ENCODE results near the gene TMOD2. TPM values are rescaled to one million over a fixed set of nuclear protein-coding genes. Genes with fewer than 3 reads are reported as not detected.

TMOD2 gene
- total RNA-seq, 2 experiments from 2014 or later, result 5.6 to 6.9 TPM

- peaks cover 66% of the 10 kb centered on the region for H3K36me3 Mint-ChIP-seq (ENCODE audit: low read depth)
Measured at GRCh38 chr15:51770902-51771301, 19.5 kb downstream of the TMOD2 start.

GRCh38 chr15:51771773-51772172 lies 20.4 kb downstream of the TMOD2 start:
- intact Hi-C loops (cut with DNase I, micrococcal nuclease), result no loop called here
- CTCF ChIA-PET, result interaction anchor here (3.2 kb wide), 1 partner anchor 122 kb away, joined by 14 read pairs; no protein-coding TSS in a partner anchor
- Mint-ChIP-seq H3K4me1 (ENCODE audit: low read depth) (peaks cover 21% of the 10 kb centered on the region), H3K36me3 (ENCODE audit: low read depth) (peaks cover 64% of the 10 kb centered on the region), H3K27me3 (no peaks in the 10 kb centered on the region), H3K9me3 (no peaks in the 10 kb centered on the region), H3K27ac (no peak overlapping the region), H3K4me3 (no peak overlapping the region)
- no peak overlapping the region for H3K27ac ChIP-seq (ENCODE audit: low read depth in 1 of 2, low read length in 2 of 2)
- H3K4me1 ChIP-seq (ENCODE audit: insufficient read depth, low read length), result peaks cover 8% of the 10 kb centered on the region
- no peaks in the 10 kb centered on the region for H3K9me3 ChIP-seq (ENCODE audit: control insufficient read depth in 1 of 2, insufficient read depth in 1 of 2, low read length in 2 of 2)
- no peaks in the 10 kb centered on the region for H3K27me3 ChIP-seq (ENCODE audit: control insufficient read depth in 1 of 2, insufficient read depth in 2 of 2, low read length in 2 of 2)
- peaks cover 29% of the 10 kb centered on the region for H3K36me3 ChIP-seq (ENCODE audit: insufficient read depth, low read length)
- ATAC-seq (ENCODE audit: poor library complexity), result no peak
- no peak overlapping the region for H3K4me3 ChIP-seq (ENCODE audit: low read length)
- POLR2A ChIA-PET, result no interaction called here
- TF ChIP-seq CTCF (IDR thresholded peaks at IDR 0.05), result no peak
- no peak for DNase-seq

More at GRCh38 chr15:51770902-51771301, 19.5 kb downstream of the TMOD2 start:
- Histone ChIP-seq H3K9me3 (ENCODE audit: control insufficient read depth in 1 of 2, insufficient read depth in 1 of 2, low read length in 2 of 2) (no peaks in the 10 kb centered on the region), H3K4me3 (ENCODE audit: low read length) (no peak overlapping the region), H3K27ac (ENCODE audit: low read depth in 1 of 2, low read length in 2 of 2) (no peak overlapping the region), H3K36me3 (ENCODE audit: insufficient read depth, low read length) (peaks cover 26% of the 10 kb centered on the region), H3K27me3 (ENCODE audit: control insufficient read depth in 1 of 2, insufficient read depth in 2 of 2, low read length in 2 of 2) (no peaks in the 10 kb centered on the region), H3K4me1 (ENCODE audit: insufficient read depth, low read length) (peaks cover 8% of the 10 kb centered on the region)
- DNase-seq, result no peak
- no peak for ATAC-seq (ENCODE audit: poor library complexity)
- Mint-ChIP-seq H3K4me1 (ENCODE audit: low read depth) (peaks cover 16% of the 10 kb centered on the region), H3K4me3 (no peak overlapping the region), H3K27ac (no peak overlapping the region), H3K27me3 (no peaks in the 10 kb centered on the region), H3K9me3 (no peaks in the 10 kb centered on the region)
- no peak for TF ChIP-seq CTCF (IDR thresholded peaks at IDR 0.05)
- ChIA-PET CTCF (interaction anchor here (3.2 kb wide), 1 partner anchor 121 kb away, joined by 14 read pairs; no protein-coding TSS in a partner anchor), POLR2A (interaction anchor here (0.7 kb wide), 1 partner anchor 465 kb away, joined by 3 read pairs; no protein-coding TSS in a partner anchor)
- intact Hi-C loops (cut with DNase I, micrococcal nuclease), result no loop called here

GRCh38 chr15:51774916-51775315 lies 23.5 kb downstream of the TMOD2 start:
- ChIA-PET CTCF (interaction anchor here (3.5 kb wide), 1 partner anchor 125 kb away, joined by 179 read pairs; no protein-coding TSS in a partner anchor), POLR2A (interaction anchor here (0.8 kb wide), 1 partner anchor 38 kb away, joined by 3 read pairs; the partner anchor contains the start of gene LYSMD2)
- no peak for TF ChIP-seq CTCF (IDR thresholded peaks at IDR 0.05)
- H3K9me3 Mint-ChIP-seq, result no peaks in the 10 kb centered on the region
- peaks cover 20% of the 10 kb centered on the region for H3K36me3 ChIP-seq (ENCODE audit: insufficient read depth, low read length)
- no peak overlapping the region for H3K4me3 Mint-ChIP-seq
- no peak overlapping the region for H3K27ac Mint-ChIP-seq
- ATAC-seq (ENCODE audit: poor library complexity), result no peak
- H3K4me1 Mint-ChIP-seq (ENCODE audit: low read depth), result peaks cover 9% of the 10 kb centered on the region
- H3K9me3 ChIP-seq (ENCODE audit: control insufficient read depth in 1 of 2, insufficient read depth in 1 of 2, low read length in 2 of 2), result no peaks in the 10 kb centered on the region
- no peak for DNase-seq
- H3K36me3 Mint-ChIP-seq (ENCODE audit: low read depth), result peaks cover 65% of the 10 kb centered on the region
- H3K4me3 ChIP-seq (ENCODE audit: low read length), result no peak overlapping the region
- intact Hi-C loops (cut with DNase I, micrococcal nuclease), result loop anchor here in 1 of 2 experiments (5.0 kb wide), 1 partner anchor 613 kb away; no protein-coding TSS in a partner anchor
- H3K27ac ChIP-seq (ENCODE audit: low read depth in 1 of 2, low read length in 2 of 2), result no peak overlapping the region
- no peaks in the 10 kb centered on the region for H3K27me3 Mint-ChIP-seq
- no peaks in the 10 kb centered on the region for H3K27me3 ChIP-seq (ENCODE audit: control insufficient read depth in 1 of 2, insufficient read depth in 2 of 2, low read length in 2 of 2)
- H3K4me1 ChIP-seq (ENCODE audit: insufficient read depth, low read length), result no peaks in the 10 kb centered on the region

Data from CD4-positive, alpha-beta T cell (primary cell).